GM12878 (cell line): ENCODE results near the gene CAPN1. TPM values are rescaled to one million over a fixed set of nuclear protein-coding genes. Genes with fewer than 3 reads are reported as not detected.

ENCODE experiments used
- ATAC-seq: fragments of 200-7000 bp; cut with Tn5 transposase; 3 replicates; pipeline ENCODE4 v1.9.1; 2020; ENCODE audit warnings: mild to moderate bottlenecking, moderate library complexity
- BruUV-seq: library from RNA; stranded (reverse); fragments of 400-500 nt; replicated peaks from 2 replicates; lab custom pipeline; 2021; lab: Mats Ljungman, UMichigan
- CTCF ChIA-PET: fragments of 300-600 bp; sonication (Branson Sonifier 250); formaldehyde crosslinking; extraction: SDS; loops from one replicate; lab custom pipeline; 2021; ENCODE audit warnings: inconsistent platforms; lab: Yijun Ruan, JAX
- POLR2A ChIA-PET: fragments of 350-600 bp; formaldehyde crosslinking; extraction: SDS; loops from one replicate; lab custom pipeline; 2021; ENCODE audit warnings: inconsistent platforms; lab: Charles Lee
- RAD21 ChIA-PET: fragments of 300-600 bp; sonication (Branson Sonifier 250); formaldehyde crosslinking; loops from one replicate; lab custom pipeline; 2023; ENCODE audit warnings: antibody characterized with exemption; ENCODE audit not compliant: unreplicated experiment; lab: Charles Lee
- SMC1A ChIA-PET: fragments of 300-600 bp; sonication (Branson Sonifier 250); formaldehyde crosslinking; loops from one replicate; lab custom pipeline; 2023; ENCODE audit not compliant: unreplicated experiment, uncharacterized antibody; lab: Charles Lee
- DNase-seq: peaks from one replicate; pipeline ENCODE4 v3.0.0-alpha.2; 2011; ENCODE audit warnings: low read depth, low spot score
- FAIRE-seq: peaks from 3 replicates; lab custom pipeline; 2011; peaks lifted over from hg19 to GRCh38; lab: Jason Lieb, UNC
- H2AFZ ChIP-seq: 2 replicates; pipeline ENCODE4 v1.6.0; 2011; ENCODE audit warnings: low read depth, low read length, control low read depth; ENCODE audit not compliant: control insufficient read depth
- H3K27ac ChIP-seq: 2 replicates; pipeline ENCODE4 v1.5.1; 2011; ENCODE audit warnings: control low read depth; ENCODE audit not compliant: control insufficient read depth, insufficient read depth
- H3K27me3 ChIP-seq, 2 experiments: replicated peaks in 1 of 2; 2 replicates each; pipeline versions ENCODE4 v1.6.0 to v1.6.1; 2011; ENCODE audit warnings: low read length in 1 of 2; ENCODE audit not compliant: control insufficient read depth in 2 of 2, insufficient read depth in 2 of 2
- H3K36me3 ChIP-seq, 2 experiments: 2 replicates each; pipeline ENCODE4 v1.5.1; 2011; ENCODE audit warnings: low read length in 1 of 2; ENCODE audit not compliant: control insufficient read depth in 2 of 2, insufficient read depth in 2 of 2
- H3K4me1 ChIP-seq: 2 replicates; pipeline ENCODE4 v1.6.1; 2011; ENCODE audit warnings: mild to moderate bottlenecking, low read length, moderate library complexity, mixed read lengths; ENCODE audit not compliant: control insufficient read depth, insufficient read depth
- H3K4me2 ChIP-seq: 2 replicates; pipeline ENCODE4 v1.6.0; 2011; ENCODE audit warnings: control low read depth; ENCODE audit not compliant: control insufficient read depth, insufficient read depth
- H3K4me3 ChIP-seq: fragments of 200-600 bp; sonication (generic); 2 replicates; pipeline ENCODE4 v1.5.1; 2016
- H3K79me2 ChIP-seq: 2 replicates; pipeline ENCODE4 v1.6.0; 2011; ENCODE audit warnings: low read length; ENCODE audit not compliant: control insufficient read depth, insufficient read depth
- H3K9ac ChIP-seq: 2 replicates; pipeline ENCODE4 v1.8.0; 2011; ENCODE audit warnings: low read length, control low read depth, mixed read lengths; ENCODE audit not compliant: control insufficient read depth, insufficient read depth
- H3K9me3 ChIP-seq: replicated peaks from 3 replicates; pipeline ENCODE4 v1.5.1; 2011; ENCODE audit warnings: mild to moderate bottlenecking, low read length; ENCODE audit not compliant: control insufficient read depth, insufficient read depth
- H4K20me1 ChIP-seq: 2 replicates; pipeline ENCODE4 v1.6.0; 2011; ENCODE audit not compliant: control insufficient read depth, insufficient read depth
- ASH2L ChIP-seq: fragments of 300-600, 200-600 bp; sonication (generic); IDR thresholded peaks from 2 replicates; pipeline ENCODE4 v1.6.1; 2017; ENCODE audit warnings: low read depth, mild to moderate bottlenecking, borderline replicate concordance
- BRCA1 ChIP-seq: IDR thresholded peaks from 2 replicates; pipeline ENCODE4 v1.6.1; 2011; ENCODE audit warnings: low read depth, low read length, improper control_type of control experiment
- EP300 ChIP-seq, 2 experiments: fragments of 150-350 bp in 1 of 2; IDR thresholded peaks; 2 replicates each; pipeline ENCODE4 v1.6.1; 2011 to 2012; ENCODE audit warnings: low read depth in 2 of 2, low read length in 2 of 2, borderline replicate concordance in 1 of 2, improper control_type of control experiment in 1 of 2, inconsistent platforms in 1 of 2; ENCODE audit not compliant: control insufficient read depth in 1 of 2
- ESRRA ChIP-seq: IDR thresholded peaks from 2 replicates; pipeline ENCODE4 v1.6.1; 2012; ENCODE audit warnings: mild to moderate bottlenecking, low read length, improper control_type of control experiment
- HCFC1 ChIP-seq: fragments of 150-350 bp; IDR thresholded peaks from 2 replicates; pipeline ENCODE4 v1.6.1; 2014; ENCODE audit warnings: low read length
- IRF4 ChIP-seq: IDR thresholded peaks from 2 replicates; pipeline ENCODE4 v1.6.1; 2011; ENCODE audit warnings: low read depth, low read length
- KDM1A ChIP-seq: fragments of 200-600 bp; sonication (generic); IDR thresholded peaks from 2 replicates; pipeline ENCODE4 v1.6.1; 2016; ENCODE audit warnings: borderline replicate concordance
- NFYA ChIP-seq: IDR thresholded peaks from 2 replicates; pipeline ENCODE4 v1.6.1; 2011; ENCODE audit warnings: low read depth, mild to moderate bottlenecking, low read length, improper control_type of control experiment, borderline replicate concordance
- PAX5 ChIP-seq: IDR thresholded peaks from 2 replicates; pipeline ENCODE4 v1.6.1; 2011; ENCODE audit warnings: low read depth, low read length, borderline replicate concordance
- PKNOX1 ChIP-seq: fragments of 450-650 bp; IDR thresholded peaks from 2 replicates; pipeline ENCODE4 v1.6.1; 2016; ENCODE audit warnings: mild to moderate bottlenecking
- POLR2AphosphoS5 ChIP-seq: IDR thresholded peaks from 2 replicates; pipeline ENCODE4 v1.6.1; 2011; ENCODE audit warnings: mild to moderate bottlenecking, low read length, inconsistent platforms
- SIX5 ChIP-seq: IDR thresholded peaks from 2 replicates; pipeline ENCODE4 v1.6.1; 2011; ENCODE audit warnings: mild to moderate bottlenecking, low read depth, low read length, moderate library complexity; ENCODE audit not compliant: severe bottlenecking
- SMARCA5 ChIP-seq: fragments of 450-650 bp; IDR thresholded peaks from 2 replicates; pipeline ENCODE4 v1.6.1; 2017; ENCODE audit warnings: mild to moderate bottlenecking
- SP1 ChIP-seq: IDR thresholded peaks from one replicate; pipeline ENCODE4 v1.6.1; 2011; ENCODE audit warnings: low read depth, low read length
- STAT3 ChIP-seq: IDR thresholded peaks from 2 replicates; pipeline ENCODE4 v1.6.1; 2011; ENCODE audit warnings: low read depth, low read length, improper control_type of control experiment
- TBL1XR1 ChIP-seq: IDR thresholded peaks from 2 replicates; pipeline ENCODE4 v1.6.1; 2012; ENCODE audit warnings: low read depth, low read length, improper control_type of control experiment
- ZBTB11 ChIP-seq: fragments of 450-650 bp; formaldehyde crosslinking; IDR thresholded peaks from 2 replicates; pipeline ENCODE4 v1.5.0; 2022; ENCODE audit warnings: mild to moderate bottlenecking, missing genetic modification characterization
- ZNF274 ChIP-seq: IDR thresholded peaks from one replicate; pipeline ENCODE4 v1.8.0; 2011; ENCODE audit not compliant: insufficient read length, insufficient read depth
- ZNF622 ChIP-seq: fragments of 450-650 bp; IDR thresholded peaks from 2 replicates; pipeline ENCODE4 v1.6.1; 2017; ENCODE audit warnings: mild to moderate bottlenecking, inconsistent platforms
- in situ Hi-C: fragments of 300-500 bp; cut with MboI; formaldehyde crosslinking; loops from 9 replicates; pipeline ENCODE4 v1.14.3; 2018; ENCODE audit warnings: mixed read lengths
- intact Hi-C: fragments of 100-400 bp; cut with micrococcal nuclease; formaldehyde crosslinking; loops from one replicate; pipeline ENCODE4 v1.14.2; 2022; ENCODE audit not compliant: unreplicated experiment
- polyA plus RNA-seq, 11 experiments: library from polyadenylated mRNA; depleted of rRNA in 4 of 11; unstranded in 6 of 11; stranded (reverse) in 5 of 11; fragments of >200 nt; fragmentation: Nextera tagmentation in 4 of 11; fragmentation: Illumina TruSeq in 1 of 11; extraction: Ambion mirVana in 4 of 11; extraction: Trizol in 1 of 11; gene quantifications; 1 replicate in 1 of 11; 2 replicates in 10 of 11; pipeline versions ENCODE4 v1.2.1 to v1.2.3, GENCODE V29; 2011 to 2016; ENCODE audit warnings: inconsistent platforms in 2 of 11, missing spikeins in 2 of 11, low read depth in 1 of 11
- total RNA-seq, 4 experiments: library from RNA; depleted of rRNA in 3 of 4; stranded (reverse); fragments of >200 nt in 3 of 4; fragmentation: Illumina TruSeq in 1 of 4; extraction: Trizol in 1 of 4; gene quantifications; 2 replicates each; pipeline versions ENCODE4 v1.2.1 to v1.2.3, GENCODE V29; 2013 to 2021
- TF ChIP-seq, protein P1 (sequence below): fragments of 450-650 bp; IDR thresholded peaks from 2 replicates; pipeline ENCODE4 v1.6.1; 2017; ENCODE audit warnings: borderline replicate concordance

CAPN1 gene
- total and polyA plus RNA-seq, 10 of the 15 experiments (the other 5 are each of a cell fraction or from before 2014, with no cell fraction given), result 2.2 to 167 (median 77.3) TPM

GRCh38 chr11:65241692-65242091, 60.0 kb downstream of the CAPN1 start:
- no peak overlapping the region for H3K9ac ChIP-seq
- H3K4me2 ChIP-seq, result no peak overlapping the region
- no peaks in the 10 kb centered on the region for H3K36me3 ChIP-seq
- DNase-seq (no peak), FAIRE-seq (no peak), ATAC-seq (no peak)
- in situ Hi-C loops (no loop called here), intact Hi-C loops (no loop called here)
- no peak overlapping the region for H3K27ac ChIP-seq
- H3K79me2 ChIP-seq, result no peaks in the 10 kb centered on the region
- ChIA-PET RAD21 (no interaction called here), POLR2A (no interaction called here), SMC1A (no interaction called here), CTCF (interaction anchor here (0.9 to 1.7 kb wide), 2 partner anchors 9 to 12 kb away, joined by 4 read pairs; no protein-coding TSS in a partner anchor)
- no peaks in the 10 kb centered on the region for H3K27me3 ChIP-seq
- TF ChIP-seq IRF4 (no peak), PAX5 (no peak), ASH2L (no peak), ZNF622 (no peak), ZNF274 (no peak), STAT3 (no peak), SP1 (no peak), POLR2AphosphoS5 (no peak), NFYA (no peak), EP300 (IDR thresholded peaks at IDR 0.05; ENCODE audit: borderline replicate concordance in 1 of 2, control insufficient read depth in 1 of 2, low read depth in 2 of 2, low read length in 2 of 2) (no peak), KDM1A (no peak), TBL1XR1 (no peak), ESRRA (no peak), SIX5 (no peak), BRCA1 (no peak), SMARCA5 (no peak), HCFC1 (no peak), ZBTB11 (CRISPR knock-in tag) (no peak), PKNOX1 (no peak)
- TF ChIP-seq, protein P1, sequence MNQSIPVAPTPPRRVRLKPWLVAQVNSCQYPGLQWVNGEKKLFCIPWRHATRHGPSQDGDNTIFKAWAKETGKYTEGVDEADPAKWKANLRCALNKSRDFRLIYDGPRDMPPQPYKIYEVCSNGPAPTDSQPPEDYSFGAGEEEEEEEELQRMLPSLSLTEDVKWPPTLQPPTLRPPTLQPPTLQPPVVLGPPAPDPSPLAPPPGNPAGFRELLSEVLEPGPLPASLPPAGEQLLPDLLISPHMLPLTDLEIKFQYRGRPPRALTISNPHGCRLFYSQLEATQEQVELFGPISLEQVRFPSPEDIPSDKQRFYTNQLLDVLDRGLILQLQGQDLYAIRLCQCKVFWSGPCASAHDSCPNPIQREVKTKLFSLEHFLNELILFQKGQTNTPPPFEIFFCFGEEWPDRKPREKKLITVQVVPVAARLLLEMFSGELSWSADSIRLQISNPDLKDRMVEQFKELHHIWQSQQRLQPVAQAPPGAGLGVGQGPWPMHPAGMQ, result no peak
- no TSS peak for BruUV-seq
- H4K20me1 ChIP-seq, result no peaks in the 10 kb centered on the region
- H3K9me3 ChIP-seq, result peaks cover 8% of the 10 kb centered on the region; the same call in 2 of the 3 replicates
- H3K4me1 ChIP-seq, result no peaks in the 10 kb centered on the region
- no peak overlapping the region for H2AFZ ChIP-seq
- H3K4me3 ChIP-seq, result no peak overlapping the region
